Calu3 (cell line): ENCODE measurements around the gene CD46. TPM values are rescaled to one million over a fixed set of nuclear protein-coding genes. Genes with fewer than 3 reads are reported as not detected.

Experiments used
- BruUV-seq: library from RNA; stranded (reverse); fragments of 400-500 nt; replicated peaks from 2 replicates; lab custom pipeline; 2021; lab: Mats Ljungman, UMichigan
- CTCF ChIA-PET: fragments of 300-600 bp; sonication (Branson Sonifier 250); formaldehyde crosslinking; loops from one replicate; lab custom pipeline; 2022; ENCODE audit warnings: antibody characterized with exemption; lab: Charles Lee
- DNase-seq: peaks from one replicate; pipeline ENCODE4 v3.0.0; 2022
- H3K27ac Mint-ChIP-seq: one replicate; pipeline ENCODE4 v1.8.0; 2022; ENCODE audit warnings: mixed read lengths; ENCODE audit not compliant: unreplicated experiment
- H3K27me3 Mint-ChIP-seq: one replicate; pipeline ENCODE4 v1.8.0; 2022; ENCODE audit warnings: mixed read lengths; ENCODE audit not compliant: unreplicated experiment
- H3K36me3 Mint-ChIP-seq: one replicate; pipeline ENCODE4 v1.8.0; 2022; ENCODE audit warnings: mild to moderate bottlenecking, moderate library complexity, mixed read lengths; ENCODE audit not compliant: insufficient read depth, unreplicated experiment
- H3K4me1 Mint-ChIP-seq: one replicate; pipeline ENCODE4 v1.8.0; 2022; ENCODE audit warnings: mild to moderate bottlenecking, low read depth, mixed read lengths; ENCODE audit not compliant: unreplicated experiment
- H3K4me3 Mint-ChIP-seq: one replicate; pipeline ENCODE4 v1.8.0; 2022; ENCODE audit warnings: mild to moderate bottlenecking, low read depth, moderate library complexity, mixed read lengths; ENCODE audit not compliant: unreplicated experiment
- H3K9me3 Mint-ChIP-seq: one replicate; pipeline ENCODE4 v1.8.0; 2022; ENCODE audit warnings: low read depth, mixed read lengths; ENCODE audit not compliant: unreplicated experiment
- CTCF ChIP-seq: fragments of 200-600 bp; IDR thresholded peaks from one replicate; pipeline ENCODE4 v1.8.0; 2022; ENCODE audit warnings: antibody characterized with exemption; ENCODE audit not compliant: unreplicated experiment
- intact Hi-C: fragments of 100-400 bp; cut with micrococcal nuclease; formaldehyde crosslinking; loops from one replicate; pipeline ENCODE4 v1.10.0; 2022; ENCODE audit not compliant: unreplicated experiment
- total RNA-seq: library from RNA; stranded (reverse); gene quantifications from 2 replicates; pipeline ENCODE4 v1.2.3, GENCODE V29; 2022

CD46 gene
- total RNA-seq, 1 experiment from 2014 or later = 635 TPM

- CTCF ChIA-PET = no interaction called here
- peaks cover 61% of the 10 kb centered on the region for H3K36me3 Mint-ChIP-seq
Measured at GRCh38 chr1:207779008-207779407, 27.2 kb downstream of the CD46 start.

GRCh38 chr1:207781312-207781711, 29.5 kb downstream of the CD46 start:
- intact Hi-C loops = no loop called here
- Mint-ChIP-seq H3K9me3 (peaks cover 9% of the 10 kb centered on the region), H3K4me1 (peaks cover 8% of the 10 kb centered on the region), H3K27me3 (no peaks in the 10 kb centered on the region), H3K4me3 (no peak overlapping the region), H3K36me3 (peaks cover 64% of the 10 kb centered on the region), H3K27ac (no peak overlapping the region)
- DNase-seq = no peak
- CTCF ChIA-PET = no interaction called here
- no peak for TF ChIP-seq CTCF
- no TSS peak for BruUV-seq

More at GRCh38 chr1:207779008-207779407, 27.2 kb downstream of the CD46 start:
- intact Hi-C loops = no loop called here
- H3K4me1 Mint-ChIP-seq = peaks cover 24% of the 10 kb centered on the region
- no peak for TF ChIP-seq CTCF
- H3K4me3 Mint-ChIP-seq = no peak overlapping the region
- no peak overlapping the region for H3K27ac Mint-ChIP-seq
- peaks cover 9% of the 10 kb centered on the region for H3K9me3 Mint-ChIP-seq
- no peaks in the 10 kb centered on the region for H3K27me3 Mint-ChIP-seq
- DNase-seq = no peak
- no TSS peak for BruUV-seq

GRCh38 chr1:207787776-207788175, 35.9 kb downstream of the CD46 start:
- Mint-ChIP-seq H3K36me3 (peaks cover 53% of the 10 kb centered on the region), H3K4me1 (peaks cover 9% of the 10 kb centered on the region), H3K4me3 (no peak overlapping the region), H3K9me3 (no peaks in the 10 kb centered on the region), H3K27ac (no peak overlapping the region), H3K27me3 (no peaks in the 10 kb centered on the region)
- intact Hi-C loops = no loop called here
- no peak for TF ChIP-seq CTCF
- no peak for DNase-seq
- CTCF ChIA-PET = no interaction called here
- BruUV-seq = no TSS peak

- H3K4me3 Mint-ChIP-seq = no peak overlapping the region
- no peak for DNase-seq
- peaks cover 63% of the 10 kb centered on the region for H3K36me3 Mint-ChIP-seq
- CTCF ChIA-PET = interaction anchor here (0.7 to 0.9 kb wide), 2 partner anchors 14 to 93 kb away, joined by 3 to 8 read pairs; no protein-coding TSS in a partner anchor
- no peak overlapping the region for H3K27ac Mint-ChIP-seq
- no TSS peak for BruUV-seq
- intact Hi-C loops = no loop called here
- no peaks in the 10 kb centered on the region for H3K27me3 Mint-ChIP-seq
- H3K9me3 Mint-ChIP-seq = no peaks in the 10 kb centered on the region
- H3K4me1 Mint-ChIP-seq = peaks cover 9% of the 10 kb centered on the region
- no peak for TF ChIP-seq CTCF
Measured at GRCh38 chr1:207789386-207789785, 37.5 kb downstream of the CD46 start.
